Measurements from ENCODE around the gene SMIM32. TPM values are rescaled to one million over a fixed set of nuclear protein-coding genes. Genes with fewer than 3 reads are reported as not detected.

SMIM32 gene
- total RNA-seq, 2 experiments from 2014 or later = not detected

DNA sequence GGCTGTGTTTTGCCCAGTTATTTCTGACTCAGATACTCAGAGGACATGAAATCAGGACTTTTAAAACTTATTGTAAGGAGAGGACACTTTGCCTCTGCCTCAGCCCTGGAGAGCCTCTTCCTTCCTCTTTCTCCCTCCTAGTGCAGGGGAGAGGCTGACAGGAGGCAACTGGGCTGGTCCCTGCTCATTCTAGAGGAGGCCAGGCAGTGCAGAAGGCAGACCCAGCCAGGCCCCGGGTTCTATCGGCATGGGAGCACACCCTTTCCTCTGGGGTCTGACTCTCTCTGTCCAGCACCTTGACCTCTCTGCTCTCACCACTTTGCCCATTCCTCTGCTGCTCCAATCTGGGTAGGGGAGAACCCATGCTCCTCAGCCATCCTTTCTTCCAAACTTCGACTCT is 16.0 kb upstream of the SMIM32 start:
- H3K4me1 ChIP-seq (ENCODE audit: insufficient read depth, low read length, poor library complexity, severe bottlenecking) = no peaks in the 10 kb centered on the region
- H3K4me2 ChIP-seq (ENCODE audit: low read length) = no peak overlapping the region
- no peak overlapping the region for H3K27ac ChIP-seq (ENCODE audit: low read depth, low read length, poor library complexity, severe bottlenecking)
- no TSS peak for BruUV-seq (replicated peaks)
- no peaks in the 10 kb centered on the region for H3K79me2 ChIP-seq (ENCODE audit: insufficient read depth, low read depth, low read length)
- H2AFZ ChIP-seq (ENCODE audit: low read length) = no peak overlapping the region
- no peaks in the 10 kb centered on the region for H3K36me3 ChIP-seq (ENCODE audit: insufficient read depth, low read length)
- no peaks in the 10 kb centered on the region for H3K9me3 ChIP-seq (ENCODE audit: low read length)
- TF ChIP-seq, protein P1, sequence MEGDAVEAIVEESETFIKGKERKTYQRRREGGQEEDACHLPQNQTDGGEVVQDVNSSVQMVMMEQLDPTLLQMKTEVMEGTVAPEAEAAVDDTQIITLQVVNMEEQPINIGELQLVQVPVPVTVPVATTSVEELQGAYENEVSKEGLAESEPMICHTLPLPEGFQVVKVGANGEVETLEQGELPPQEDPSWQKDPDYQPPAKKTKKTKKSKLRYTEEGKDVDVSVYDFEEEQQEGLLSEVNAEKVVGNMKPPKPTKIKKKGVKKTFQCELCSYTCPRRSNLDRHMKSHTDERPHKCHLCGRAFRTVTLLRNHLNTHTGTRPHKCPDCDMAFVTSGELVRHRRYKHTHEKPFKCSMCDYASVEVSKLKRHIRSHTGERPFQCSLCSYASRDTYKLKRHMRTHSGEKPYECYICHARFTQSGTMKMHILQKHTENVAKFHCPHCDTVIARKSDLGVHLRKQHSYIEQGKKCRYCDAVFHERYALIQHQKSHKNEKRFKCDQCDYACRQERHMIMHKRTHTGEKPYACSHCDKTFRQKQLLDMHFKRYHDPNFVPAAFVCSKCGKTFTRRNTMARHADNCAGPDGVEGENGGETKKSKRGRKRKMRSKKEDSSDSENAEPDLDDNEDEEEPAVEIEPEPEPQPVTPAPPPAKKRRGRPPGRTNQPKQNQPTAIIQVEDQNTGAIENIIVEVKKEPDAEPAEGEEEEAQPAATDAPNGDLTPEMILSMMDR (conservative IDR thresholded peaks at IDR 0.05; ENCODE audit: low read length) = no peak
- no peak for TF ChIP-seq EZH2phosphoT487 (IDR thresholded peaks at IDR 0.05; ENCODE audit: borderline replicate concordance, low read depth, low read length)
- intact Hi-C loops (cut with micrococcal nuclease; ENCODE audit: unreplicated experiment) = no loop called here
- DNase-seq (ENCODE audit: low spot score) = no peak
- no peaks in the 10 kb centered on the region for H4K20me1 ChIP-seq (ENCODE audit: insufficient read depth, low read length)
- CTCF ChIA-PET (ENCODE audit: unreplicated experiment) = no interaction called here
- no peaks in the 10 kb centered on the region for H3K9me2 ChIP-seq (ENCODE audit: insufficient read depth, low read length)
- H3K4me3 ChIP-seq (ENCODE audit: low read depth, low read length, poor library complexity, severe bottlenecking) = no peak overlapping the region
- POLR2A ChIA-PET = no interaction called here

DNA sequence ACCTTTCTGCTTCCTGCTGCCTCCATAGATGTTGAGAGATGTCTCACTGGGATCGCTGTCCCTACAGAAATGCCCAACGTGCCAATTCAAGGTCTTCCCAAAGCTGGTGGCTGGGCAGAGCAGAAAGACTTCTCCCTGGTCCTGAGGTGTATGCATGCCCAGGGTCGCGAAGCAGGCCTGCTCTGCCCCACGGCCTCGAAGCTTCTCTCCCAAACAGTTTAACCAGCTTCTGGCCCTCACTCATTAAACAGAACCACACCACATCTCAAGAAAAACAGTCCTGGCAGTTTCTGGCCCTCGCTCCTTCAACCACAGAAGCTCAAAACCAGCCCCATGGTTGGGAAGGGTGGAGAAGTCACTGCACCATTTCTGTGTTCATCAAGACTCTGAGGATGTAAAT is 14.7 kb upstream of the SMIM32 start:
- CTCF ChIA-PET (ENCODE audit: unreplicated experiment) = no interaction called here

DNA sequence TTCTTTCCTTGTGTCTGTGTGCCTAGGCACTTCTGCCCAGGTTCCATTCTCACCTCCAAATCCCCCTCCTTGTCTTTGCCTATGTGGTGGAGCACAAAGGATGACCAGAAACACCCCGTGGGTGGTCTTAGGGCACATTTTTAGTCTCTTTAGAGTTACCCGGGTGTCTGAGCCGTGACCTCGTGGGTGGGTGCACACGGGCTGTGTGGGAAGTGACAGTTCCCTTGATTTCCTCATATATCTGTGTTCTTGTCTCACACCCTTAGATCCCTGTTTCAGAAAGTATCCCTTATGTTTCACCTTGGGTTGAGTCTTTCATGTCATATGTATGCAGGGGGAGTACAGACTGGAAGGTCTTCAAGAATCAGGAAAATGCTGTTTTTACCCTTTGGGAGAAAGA is 13.4 kb upstream of the SMIM32 start:
- no peak for DNase-seq (ENCODE audit: low spot score)
- no peaks in the 10 kb centered on the region for H3K9me3 ChIP-seq (ENCODE audit: low read length)
- TF ChIP-seq EZH2phosphoT487 (IDR thresholded peaks at IDR 0.05; ENCODE audit: borderline replicate concordance, low read depth, low read length) = no peak
- TF ChIP-seq, protein P1 (conservative IDR thresholded peaks at IDR 0.05; ENCODE audit: low read length) = no peak
- H3K36me3 ChIP-seq (ENCODE audit: insufficient read depth, low read length) = no peaks in the 10 kb centered on the region
- no peak overlapping the region for H3K27ac ChIP-seq (ENCODE audit: low read depth, low read length, poor library complexity, severe bottlenecking)
- H3K4me2 ChIP-seq (ENCODE audit: low read length) = no peak overlapping the region
- H3K4me1 ChIP-seq (ENCODE audit: insufficient read depth, low read length, poor library complexity, severe bottlenecking) = no peaks in the 10 kb centered on the region
- no peaks in the 10 kb centered on the region for H3K9me2 ChIP-seq (ENCODE audit: insufficient read depth, low read length)
- ChIA-PET POLR2A (interaction anchor here (0.7 kb wide), 1 partner anchor 28 kb away, joined by 3 read pairs; no protein-coding TSS in a partner anchor), CTCF (ENCODE audit: unreplicated experiment) (no interaction called here)
- H2AFZ ChIP-seq (ENCODE audit: low read length) = no peak overlapping the region
- no peaks in the 10 kb centered on the region for H3K79me2 ChIP-seq (ENCODE audit: insufficient read depth, low read depth, low read length)
- intact Hi-C loops (cut with micrococcal nuclease; ENCODE audit: unreplicated experiment) = no loop called here
- no peak overlapping the region for H3K4me3 ChIP-seq (ENCODE audit: low read depth, low read length, poor library complexity, severe bottlenecking)
- no TSS peak for BruUV-seq (replicated peaks)
- no peaks in the 10 kb centered on the region for H4K20me1 ChIP-seq (ENCODE audit: insufficient read depth, low read length)

More for the DNA sequence above, 14.7 kb upstream of the SMIM32 start:
- TF ChIP-seq, protein P1 (conservative IDR thresholded peaks at IDR 0.05; ENCODE audit: low read length) = no peak
- H2AFZ ChIP-seq (ENCODE audit: low read length) = no peak overlapping the region
- POLR2A ChIA-PET = no interaction called here
- H3K27ac ChIP-seq (ENCODE audit: low read depth, low read length, poor library complexity, severe bottlenecking) = no peak overlapping the region
- H3K79me2 ChIP-seq (ENCODE audit: insufficient read depth, low read depth, low read length) = no peaks in the 10 kb centered on the region
- DNase-seq (ENCODE audit: low spot score) = no peak
- no peaks in the 10 kb centered on the region for H4K20me1 ChIP-seq (ENCODE audit: insufficient read depth, low read length)
- H3K9me2 ChIP-seq (ENCODE audit: insufficient read depth, low read length) = no peaks in the 10 kb centered on the region
- no peaks in the 10 kb centered on the region for H3K36me3 ChIP-seq (ENCODE audit: insufficient read depth, low read length)
- no peaks in the 10 kb centered on the region for H3K9me3 ChIP-seq (ENCODE audit: low read length)
- no TSS peak for BruUV-seq (replicated peaks)
- H3K4me1 ChIP-seq (ENCODE audit: insufficient read depth, low read length, poor library complexity, severe bottlenecking) = no peaks in the 10 kb centered on the region
- no peak overlapping the region for H3K4me3 ChIP-seq (ENCODE audit: low read depth, low read length, poor library complexity, severe bottlenecking)
- intact Hi-C loops (cut with micrococcal nuclease; ENCODE audit: unreplicated experiment) = no loop called here
- H3K4me2 ChIP-seq (ENCODE audit: low read length) = no peak overlapping the region

Data from OCI-LY7 (cell line).